AG09309 (cell line): ENCODE results near the gene MPL.
"Not testable (repeated sequence)": the region's sequence is repeated elsewhere in the genome, so short reads cannot be mapped to it uniquely, and the experiment has no call there.

Source experiments
- DNase-seq: peaks from one replicate; pipeline ENCODE4 v3.0.0-alpha.2; 2010; ENCODE audit warnings: low read depth
- H3K4me3 ChIP-seq: 2 replicates; pipeline ENCODE4 v1.5.1; 2011; ENCODE audit warnings: mild to moderate bottlenecking, low read depth, low read length, moderate library complexity; ENCODE audit not compliant: control insufficient read depth
- TF ChIP-seq, protein P1 (sequence below): IDR thresholded peaks from 2 replicates; pipeline ENCODE4 v1.5.1; 2011; ENCODE audit warnings: mild to moderate bottlenecking, low read depth, low read length, inconsistent platforms; ENCODE audit not compliant: insufficient read depth, control insufficient read depth; ENCODE audit errors: missing control alignments

MPL gene

DNA sequence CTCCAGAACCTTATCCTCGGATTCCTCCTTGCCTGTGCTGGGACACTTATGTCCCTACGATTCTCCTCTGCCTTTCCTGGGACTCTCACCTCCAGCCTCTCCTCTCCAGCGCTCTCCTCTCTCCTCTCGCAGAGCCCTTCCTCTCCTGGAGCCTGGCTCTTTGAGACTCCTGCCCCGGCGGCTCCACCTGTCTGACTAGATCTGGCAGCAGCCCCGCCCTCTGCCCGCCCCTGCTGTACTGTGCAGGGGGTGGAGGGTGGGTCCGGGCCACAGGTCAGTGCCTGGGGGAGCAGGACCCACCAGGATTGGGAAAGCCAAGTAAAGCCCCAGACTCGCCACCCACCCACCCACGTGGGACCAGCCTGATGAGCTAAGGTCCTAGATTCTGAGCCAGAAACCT, 28.6 kb downstream of the MPL start:
- TF ChIP-seq, protein P1, sequence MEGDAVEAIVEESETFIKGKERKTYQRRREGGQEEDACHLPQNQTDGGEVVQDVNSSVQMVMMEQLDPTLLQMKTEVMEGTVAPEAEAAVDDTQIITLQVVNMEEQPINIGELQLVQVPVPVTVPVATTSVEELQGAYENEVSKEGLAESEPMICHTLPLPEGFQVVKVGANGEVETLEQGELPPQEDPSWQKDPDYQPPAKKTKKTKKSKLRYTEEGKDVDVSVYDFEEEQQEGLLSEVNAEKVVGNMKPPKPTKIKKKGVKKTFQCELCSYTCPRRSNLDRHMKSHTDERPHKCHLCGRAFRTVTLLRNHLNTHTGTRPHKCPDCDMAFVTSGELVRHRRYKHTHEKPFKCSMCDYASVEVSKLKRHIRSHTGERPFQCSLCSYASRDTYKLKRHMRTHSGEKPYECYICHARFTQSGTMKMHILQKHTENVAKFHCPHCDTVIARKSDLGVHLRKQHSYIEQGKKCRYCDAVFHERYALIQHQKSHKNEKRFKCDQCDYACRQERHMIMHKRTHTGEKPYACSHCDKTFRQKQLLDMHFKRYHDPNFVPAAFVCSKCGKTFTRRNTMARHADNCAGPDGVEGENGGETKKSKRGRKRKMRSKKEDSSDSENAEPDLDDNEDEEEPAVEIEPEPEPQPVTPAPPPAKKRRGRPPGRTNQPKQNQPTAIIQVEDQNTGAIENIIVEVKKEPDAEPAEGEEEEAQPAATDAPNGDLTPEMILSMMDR: no peak
- no peak for DNase-seq
- H3K4me3 ChIP-seq: peak overlapping the region; percentile 97

DNA sequence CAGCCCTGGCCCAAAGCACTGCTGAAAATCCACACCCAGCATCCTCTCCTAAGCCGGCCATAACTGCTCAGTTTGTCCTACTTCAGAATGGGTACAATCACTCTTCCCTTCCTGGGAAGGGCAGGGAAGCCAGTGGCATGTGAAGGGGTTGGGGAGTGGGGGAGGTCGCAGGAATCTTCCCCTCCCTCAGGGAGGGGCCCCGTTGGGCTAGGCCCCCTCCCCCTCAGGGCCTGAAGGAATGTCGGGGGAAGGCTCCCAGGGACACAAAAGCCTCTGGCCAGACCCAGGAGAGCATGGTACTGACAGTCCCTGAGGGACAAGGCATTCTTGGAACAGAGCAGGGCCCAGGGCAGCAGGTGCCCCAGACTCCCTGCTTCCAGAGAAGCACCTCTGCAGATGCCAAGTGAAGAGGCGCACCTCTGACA, 29.0 kb downstream of the MPL start:
- TF ChIP-seq, protein P1: no peak
- DNase-seq: no peak
- peak overlapping the region; percentile 97 for H3K4me3 ChIP-seq

DNA sequence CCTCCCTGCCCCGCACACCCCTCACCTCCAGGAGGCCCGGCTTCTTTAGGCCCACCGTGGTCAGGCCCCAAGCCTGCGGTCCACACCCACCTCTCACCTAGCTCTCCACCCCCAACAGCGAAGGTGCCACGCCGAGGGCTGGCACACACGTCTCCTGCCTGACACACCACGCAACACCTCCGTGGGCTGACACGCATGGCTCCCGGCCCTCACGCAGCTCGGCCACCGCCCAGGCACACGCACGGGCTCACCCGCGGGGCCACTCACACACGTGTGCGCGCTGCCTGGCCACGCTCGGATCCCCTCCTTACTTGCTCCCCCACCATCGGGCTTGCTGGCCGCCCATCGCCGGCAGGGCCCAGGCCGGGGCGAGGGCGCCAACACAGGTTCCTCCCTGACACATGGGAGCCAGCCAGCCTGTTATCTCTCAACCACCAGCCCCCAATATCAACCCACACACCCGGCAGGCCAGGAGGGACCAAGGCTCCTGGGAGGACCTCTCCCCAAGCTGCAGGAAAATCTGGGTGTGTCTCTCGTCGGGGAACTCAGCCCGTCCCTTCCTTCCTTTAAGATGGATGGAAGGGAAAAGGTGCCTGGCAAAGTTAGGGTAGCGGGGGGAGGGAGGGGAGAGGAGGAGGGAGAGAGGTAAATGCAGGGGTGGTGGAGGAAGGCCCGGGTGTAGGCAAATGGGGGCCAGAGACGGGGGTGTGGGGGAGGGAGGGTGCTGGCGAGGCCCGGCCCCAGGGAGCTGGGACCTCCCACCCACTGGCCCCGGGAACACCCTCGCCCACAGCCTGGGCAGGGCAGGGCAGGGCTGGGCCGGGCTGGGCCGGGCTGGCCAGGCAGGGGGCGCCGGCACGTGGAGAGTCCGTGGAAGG, 29.6 kb downstream of the MPL start:
- peak overlapping the region; percentile 97 for H3K4me3 ChIP-seq
- no peak for DNase-seq
- TF ChIP-seq, protein P1: peak; percentile 9

DNA sequence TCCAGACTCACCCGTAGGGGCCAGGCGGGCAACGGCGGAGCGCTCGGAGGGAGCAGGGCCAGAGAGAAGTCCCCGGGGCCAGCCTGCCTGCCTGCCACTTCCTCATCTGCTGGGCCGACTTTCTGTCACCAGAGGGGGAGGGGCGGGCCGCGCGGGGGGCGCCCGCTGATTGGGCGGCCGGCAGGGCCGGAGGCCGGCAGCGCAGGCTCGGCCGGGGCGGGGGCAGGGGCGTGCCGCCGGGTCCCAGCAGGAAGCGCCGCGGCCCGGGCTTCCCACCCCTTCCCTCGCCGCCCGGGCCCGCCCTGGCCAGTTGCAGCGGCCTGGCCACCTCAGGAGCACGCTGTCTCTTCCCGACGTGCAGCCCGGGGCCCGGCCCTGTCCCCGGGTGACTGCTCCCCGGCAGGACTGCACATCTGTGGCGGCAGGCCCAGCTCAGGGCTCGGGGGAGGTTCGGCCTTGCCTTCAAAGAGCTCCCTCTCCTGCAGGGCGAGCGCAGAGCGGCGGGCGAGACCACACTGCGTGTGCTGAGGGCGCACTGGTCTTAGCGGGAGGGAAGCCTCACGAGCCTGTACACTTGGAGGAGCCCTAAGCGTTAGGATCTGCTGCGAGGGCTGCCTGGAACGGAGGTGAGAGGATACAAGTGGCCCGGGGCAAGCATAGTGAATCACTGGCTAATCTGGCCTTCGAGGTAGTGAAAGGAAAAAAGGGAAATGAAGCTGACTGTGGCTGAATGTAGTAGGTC, 30.5 kb downstream of the MPL start, which contains the start of gene ELOVL1:
ELOVL1 (minus strand) TSS at position 108 of the 742 bp plus-strand sequence. CDS start 2,402 bp downstream, outside the sequence.
- peak within 1 kb of the TSS; percentile 97 for H3K4me3 ChIP-seq
- DNase-seq: peak; percentile 37
- TF ChIP-seq, protein P1: peak; percentile 35

DNA sequence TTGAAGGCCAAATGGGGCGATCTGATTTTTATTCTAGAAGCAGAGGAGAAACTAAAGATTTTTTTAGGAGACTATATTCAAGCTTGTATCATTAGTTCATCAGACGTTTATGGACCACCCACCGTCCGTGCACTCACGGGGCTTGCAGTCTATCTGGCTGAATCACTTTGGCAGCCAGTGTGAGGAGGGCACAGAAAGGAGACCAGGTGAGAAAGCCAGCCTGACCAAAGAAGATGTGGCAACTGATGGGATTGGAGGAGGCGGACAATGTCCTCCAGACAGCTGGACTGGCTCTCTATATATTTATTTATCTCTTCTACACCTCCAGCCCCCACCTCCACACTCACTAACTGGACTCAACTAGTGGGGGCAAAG, 31.0 kb downstream of the MPL start:
- TF ChIP-seq, protein P1: no peak
- H3K4me3 ChIP-seq: peak overlapping the region; percentile 97
- no peak for DNase-seq

DNA sequence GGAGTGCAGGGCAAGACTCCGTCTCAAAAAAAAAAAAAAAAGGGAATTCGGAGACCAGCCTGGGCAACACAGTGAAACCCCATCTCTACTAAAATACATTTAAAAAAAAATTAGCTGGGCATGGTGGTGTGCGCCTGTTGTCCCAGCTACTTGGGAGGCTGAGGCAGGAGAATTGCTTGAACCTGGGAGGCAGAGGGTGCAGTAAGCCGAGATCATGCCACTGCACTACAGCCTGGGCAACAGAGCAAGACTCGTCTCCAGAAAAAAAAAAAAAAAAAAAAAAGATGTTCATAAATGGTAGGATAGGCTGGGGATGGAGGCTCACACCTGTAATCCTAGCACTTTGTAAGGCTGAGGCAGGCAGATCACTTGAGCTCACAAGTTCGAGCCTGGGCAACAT, 32.2 kb downstream of the MPL start:
- DNase-seq, H3K4me3 ChIP-seq: not testable (repeated sequence)

DNA sequence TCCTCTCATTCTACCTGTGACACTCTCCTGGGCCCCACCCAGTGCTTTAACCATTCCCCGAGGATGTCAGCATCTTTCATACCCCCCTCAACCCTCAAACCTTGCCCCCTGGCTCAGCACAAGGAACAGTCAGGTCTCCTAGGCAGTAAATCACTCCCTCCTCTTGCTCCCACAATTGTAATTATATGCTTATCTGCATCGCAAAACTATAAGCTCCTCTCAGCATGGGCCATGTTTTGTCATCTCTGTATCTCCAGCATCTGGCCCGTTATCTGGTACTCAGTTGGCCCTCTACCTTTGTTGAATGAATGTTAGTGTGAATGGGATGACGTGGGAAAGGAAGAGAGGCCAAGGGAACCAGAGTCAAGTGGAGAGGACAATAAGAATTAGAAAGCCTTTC, 32.9 kb downstream of the MPL start:
- H3K4me3 ChIP-seq: no peak overlapping the region
- DNase-seq: no peak
- TF ChIP-seq, protein P1: no peak
